Gastroesophageal sphincter (tissue), 3 donors: ENCODE measurements around the gene DNAJC5G.

Source experiments
- CTCF ChIP-seq, 4 experiments: fragments of 200-600 bp in 2 of 4; fragments of 450-650 bp in 2 of 4; sonication (generic) in 1 of 4; IDR thresholded peaks; one replicate each; pipeline ENCODE4 v1.5.1; 2017 to 2019; ENCODE audit warnings: antibody characterized with exemption in 4 of 4, mild to moderate bottlenecking in 2 of 4, moderate library complexity in 2 of 4
- EP300 ChIP-seq: sonication (generic); formaldehyde crosslinking; IDR thresholded peaks from one replicate; pipeline ENCODE4 v1.6.1; 2017; ENCODE audit warnings: antibody characterized with exemption, mild to moderate bottlenecking
- POLR2A ChIP-seq, 2 donors: fragments of 450-650 bp; IDR thresholded peaks; one replicate each; pipeline ENCODE4 v1.6.1; 2017; ENCODE audit warnings: antibody characterized with exemption in 2 of 2, mild to moderate bottlenecking in 2 of 2, moderate library complexity in 1 of 2

GRCh38 chr2:27245626-27246025, 29.6 kb upstream of the DNAJC5G start:
- TF ChIP-seq POLR2A (IDR thresholded peaks at IDR 0.05) = no peak
- TF ChIP-seq CTCF (IDR thresholded peaks at IDR 0.05) = no peak
- TF ChIP-seq EP300 = no peak
